Suprapubic skin (tissue), 3 donors: ENCODE results near the gene ZMAT5.

Source experiments
- CTCF ChIP-seq, 2 donors: fragments of 200-600 bp in 1 of 2; fragments of 450-650 bp in 1 of 2; sonication (generic) in 1 of 2; IDR thresholded peaks; one replicate each; pipeline ENCODE4 v1.5.1; 2016 to 2019; ENCODE audit warnings: antibody characterized with exemption in 2 of 2, mild to moderate bottlenecking in 1 of 2, moderate library complexity in 1 of 2
- POLR2A ChIP-seq, 2 donors: fragments of 450-650 bp; IDR thresholded peaks; one replicate each; pipeline ENCODE4 v1.6.1; 2017; ENCODE audit warnings: antibody characterized with exemption in 2 of 2, mild to moderate bottlenecking in 2 of 2, moderate library complexity in 2 of 2

DNA sequence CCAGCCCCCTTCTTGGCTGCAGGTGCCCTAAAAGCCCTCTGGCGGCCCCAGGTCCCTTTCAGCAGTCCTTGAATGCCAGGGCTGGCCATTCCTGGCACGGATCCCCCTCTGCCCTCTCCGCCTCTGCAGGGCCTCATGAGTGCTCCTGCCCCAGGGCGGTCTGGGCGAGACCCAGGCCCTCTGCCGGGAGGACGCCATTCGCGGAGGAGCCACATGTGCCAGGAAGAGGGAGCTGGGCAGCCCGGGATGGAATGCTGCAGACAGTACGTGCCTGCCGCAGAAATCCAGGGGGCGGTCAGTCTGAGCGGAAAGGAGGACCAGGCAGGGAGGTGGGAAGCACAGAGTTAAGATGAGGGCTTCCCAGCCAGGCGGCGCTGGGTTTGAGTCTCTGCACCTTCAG is 44.2 kb downstream of the ZMAT5 start:
- TF ChIP-seq CTCF (IDR thresholded peaks at IDR 0.05) (no peak), POLR2A (IDR thresholded peaks at IDR 0.05) (no peak)
